WTC11 (cell line): Measurements from ENCODE around the gene BCL11A. TPM values are rescaled to one million over a fixed set of nuclear protein-coding genes. Genes with fewer than 3 reads are reported as not detected.

Source experiments
- ATAC-seq: fragments of 200-7000 bp; cut with Tn5 transposase; 2 replicates; pipeline ENCODE4 v1.10.0; 2021; ENCODE audit warnings: mild to moderate bottlenecking, moderate library complexity
- CTCF ChIA-PET: fragments of 300-600 bp; sonication (Branson Sonifier 250); formaldehyde crosslinking; loops from one replicate; lab custom pipeline; 2021; ENCODE audit warnings: antibody characterized with exemption; lab: Charles Lee
- POLR2A ChIA-PET: fragments of 350-600 bp; sonication (Branson Sonifier 250); formaldehyde crosslinking; loops from one replicate; lab custom pipeline; 2021; ENCODE audit warnings: antibody characterized with exemption; lab: Charles Lee
- DNase-seq: peaks from one replicate; pipeline ENCODE4 v3.0.0; 2021; ENCODE audit warnings: low spot score
- H3K27ac Mint-ChIP-seq: 2 replicates; pipeline ENCODE4 v1.8.0; 2021; ENCODE audit warnings: mixed read lengths
- H3K27me3 Mint-ChIP-seq: 2 replicates; pipeline ENCODE4 v1.8.0; 2021; ENCODE audit warnings: low read depth, mild to moderate bottlenecking, moderate library complexity, mixed read lengths
- H3K36me3 Mint-ChIP-seq: 2 replicates; pipeline ENCODE4 v1.8.0; 2021; ENCODE audit warnings: mixed read lengths
- H3K4me1 Mint-ChIP-seq: 2 replicates; pipeline ENCODE4 v1.8.0; 2022; ENCODE audit warnings: mixed read lengths
- H3K4me3 Mint-ChIP-seq: 2 replicates; pipeline ENCODE4 v1.8.0; 2021; ENCODE audit warnings: mild to moderate bottlenecking, moderate library complexity, mixed read lengths
- H3K9me3 Mint-ChIP-seq: 2 replicates; pipeline ENCODE4 v1.8.0; 2021; ENCODE audit warnings: mixed read lengths
- AFF4 ChIP-seq: sonication (generic); formaldehyde crosslinking; IDR thresholded peaks from 2 replicates; pipeline ENCODE4 v1.8.1; 2023; ENCODE audit warnings: mild to moderate bottlenecking, missing genetic modification reagents, borderline replicate concordance
- AR ChIP-seq: fragments of 250-450 bp; sonication (Bioruptor Pico); IDR thresholded peaks from 2 replicates; pipeline ENCODE4 v1.9.0; 2021; ENCODE audit warnings: mild to moderate bottlenecking
- ATF2 ChIP-seq: sonication (generic); formaldehyde crosslinking; IDR thresholded peaks from 2 replicates; pipeline ENCODE4 v1.8.1; 2022; ENCODE audit warnings: low read depth, missing genetic modification reagents, borderline replicate concordance
- CBFB ChIP-seq: sonication (generic); formaldehyde crosslinking; IDR thresholded peaks from 2 replicates; pipeline ENCODE4 v1.8.1; 2022; ENCODE audit warnings: mild to moderate bottlenecking, low read depth, missing genetic modification reagents
- CREB1 ChIP-seq: sonication (generic); formaldehyde crosslinking; IDR thresholded peaks from 2 replicates; pipeline ENCODE4 v1.8.0; 2023; ENCODE audit warnings: mild to moderate bottlenecking, missing genetic modification reagents
- ERG ChIP-seq: fragments of 250-450 bp; sonication (Bioruptor Pico); IDR thresholded peaks from 2 replicates; pipeline ENCODE4 v1.8.0; 2021; ENCODE audit warnings: mild to moderate bottlenecking
- FOXJ3 ChIP-seq: sonication (generic); formaldehyde crosslinking; IDR thresholded peaks from 2 replicates; pipeline ENCODE4 v1.9.0; 2021; ENCODE audit warnings: missing genetic modification reagents, mild to moderate bottlenecking, borderline replicate concordance
- GTF2I ChIP-seq: fragments of 250-450 bp; sonication (Bioruptor Pico); conservative IDR thresholded peaks from 2 replicates; pipeline ENCODE4 v1.4.0; 2021; ENCODE audit warnings: mild to moderate bottlenecking
- IRF1 ChIP-seq: sonication (generic); formaldehyde crosslinking; IDR thresholded peaks from 2 replicates; pipeline ENCODE4 v1.8.0; 2023; ENCODE audit warnings: missing genetic modification reagents
- KAT7 ChIP-seq: sonication (generic); formaldehyde crosslinking; IDR thresholded peaks from 2 replicates; pipeline ENCODE4 v1.8.1; 2023; ENCODE audit warnings: missing genetic modification reagents, mild to moderate bottlenecking, borderline replicate concordance
- MXD4 ChIP-seq: fragments of 250-450 bp; sonication (Bioruptor Pico); IDR thresholded peaks from 2 replicates; pipeline ENCODE4 v1.8.0; 2021; ENCODE audit warnings: mild to moderate bottlenecking, moderate library complexity, borderline replicate concordance
- NR3C1 ChIP-seq: sonication (generic); formaldehyde crosslinking; conservative IDR thresholded peaks from 2 replicates; pipeline ENCODE4 v1.8.1; 2023; ENCODE audit warnings: low read depth, mild to moderate bottlenecking, missing genetic modification reagents
- SMAD3 ChIP-seq: sonication (generic); formaldehyde crosslinking; IDR thresholded peaks from 2 replicates; pipeline ENCODE4 v1.8.0; 2022; ENCODE audit warnings: missing genetic modification reagents, mild to moderate bottlenecking, borderline replicate concordance
- SP1 ChIP-seq: sonication (generic); formaldehyde crosslinking; conservative IDR thresholded peaks from 2 replicates; pipeline ENCODE4 v1.8.1; 2022; ENCODE audit warnings: missing genetic modification reagents
- ZSCAN18 ChIP-seq: fragments of 250-450 bp; sonication (Bioruptor Pico); IDR thresholded peaks from 2 replicates; pipeline ENCODE4 v2.1.2; 2022; ENCODE audit warnings: mild to moderate bottlenecking, moderate library complexity
- total RNA-seq: library from RNA; stranded (reverse); gene quantifications from 3 replicates; pipeline ENCODE4 v1.2.3, GENCODE V29; 2021

BCL11A gene
- total RNA-seq, 1 experiment from 2014 or later, result 53.2 TPM

GRCh38 chr2:60413814-60414168, 139.7 kb downstream of the BCL11A start:
- H3K4me3 Mint-ChIP-seq, result no peak overlapping the region
- H3K4me1 Mint-ChIP-seq, result peaks cover 71% of the 10 kb centered on the region
- H3K9me3 Mint-ChIP-seq, result peaks cover 13% of the 10 kb centered on the region
- POLR2A ChIA-PET, result no interaction called here
- H3K36me3 Mint-ChIP-seq, result peaks cover 12% of the 10 kb centered on the region
- ATAC-seq (no peak), DNase-seq (no peak)
- CTCF ChIA-PET, result no interaction called here
- H3K27ac Mint-ChIP-seq, result no peak overlapping the region
- H3K27me3 Mint-ChIP-seq, result peaks cover 20% of the 10 kb centered on the region
- TF ChIP-seq GTF2I, result no peak
- no peak for TF ChIP-seq KAT7
- no peak for TF ChIP-seq ZSCAN18 (CRISPR knock-in tag)
- no peak for TF ChIP-seq CBFB
- TF ChIP-seq CREB1 (CRISPR knock-in tag), result no peak
- no peak for TF ChIP-seq ERG
- no peak for TF ChIP-seq IRF1 (CRISPR knock-in tag)
- TF ChIP-seq MXD4 (CRISPR knock-in tag), result no peak
- TF ChIP-seq AFF4 (CRISPR knock-in tag), result no peak
- TF ChIP-seq ATF2 (CRISPR knock-in tag), result no peak
- no peak for TF ChIP-seq SP1 (CRISPR knock-in tag)
- no peak for TF ChIP-seq SMAD3
- no peak for TF ChIP-seq FOXJ3 (CRISPR knock-in tag)
- no peak for TF ChIP-seq NR3C1 (CRISPR knock-in tag)
- no peak for TF ChIP-seq AR (CRISPR knock-in tag)
